ENCODE data around the gene TMEM129. TPM values are rescaled to one million over a fixed set of nuclear protein-coding genes. Genes with fewer than 3 reads are reported as not detected.

The TMEM129 gene
- total RNA-seq, 1 experiment from 2014 or later, result 54.9 TPM

- TF ChIP-seq FOXJ3 (CRISPR knock-in tag; IDR thresholded peaks at IDR 0.05; ENCODE audit: borderline replicate concordance) (no peak), ZNF263 (CRISPR knock-in tag; IDR thresholded peaks at IDR 0.05; ENCODE audit: low read depth) (no peak), PRRX2 (CRISPR knock-in tag; IDR thresholded peaks at IDR 0.05) (no peak), MYBL2 (CRISPR knock-in tag; IDR thresholded peaks at IDR 0.05) (peak; percentile 99), GABPB1 (CRISPR knock-in tag; IDR thresholded peaks at IDR 0.05) (peak; percentile 68), ZBTB21 (CRISPR knock-in tag; IDR thresholded peaks at IDR 0.05; ENCODE audit: borderline replicate concordance) (no peak), ATF1 (CRISPR knock-in tag; IDR thresholded peaks at IDR 0.05) (no peak), MAX (CRISPR knock-in tag; IDR thresholded peaks at IDR 0.05) (no peak; the same call in 1 of the 2 replicates), ESRRA (CRISPR knock-in tag; IDR thresholded peaks at IDR 0.05; ENCODE audit: borderline replicate concordance) (no peak), ZNF219 (CRISPR knock-in tag; IDR thresholded peaks at IDR 0.05; ENCODE audit: borderline replicate concordance) (no peak), CBFB (CRISPR knock-in tag; IDR thresholded peaks at IDR 0.05; ENCODE audit: low read depth) (no peak), SP1 (CRISPR knock-in tag; conservative IDR thresholded peaks at IDR 0.05) (peak; percentile 80), TEAD4 (CRISPR knock-in tag; IDR thresholded peaks at IDR 0.05) (no peak), ZNF423 (CRISPR knock-in tag; IDR thresholded peaks at IDR 0.05) (peak; percentile 81), RORB (CRISPR knock-in tag; IDR thresholded peaks at IDR 0.05) (no peak), ATF3 (CRISPR knock-in tag; conservative IDR thresholded peaks at IDR 0.05) (no peak), TCF7 (CRISPR knock-in tag; IDR thresholded peaks at IDR 0.05; ENCODE audit: low read depth) (no peak), ETV6 (CRISPR knock-in tag; IDR thresholded peaks at IDR 0.05) (peak; percentile 43; the same call in 1 of the 2 replicates), EMX1 (CRISPR knock-in tag; IDR thresholded peaks at IDR 0.05) (no peak), NFYB (CRISPR knock-in tag; conservative IDR thresholded peaks at IDR 0.05; ENCODE audit: low read depth) (peak; percentile 65; the same call in 1 of the 2 replicates), GTF2I (CRISPR knock-in tag; conservative IDR thresholded peaks at IDR 0.05) (no peak)
- TF ChIP-seq, protein P1, sequence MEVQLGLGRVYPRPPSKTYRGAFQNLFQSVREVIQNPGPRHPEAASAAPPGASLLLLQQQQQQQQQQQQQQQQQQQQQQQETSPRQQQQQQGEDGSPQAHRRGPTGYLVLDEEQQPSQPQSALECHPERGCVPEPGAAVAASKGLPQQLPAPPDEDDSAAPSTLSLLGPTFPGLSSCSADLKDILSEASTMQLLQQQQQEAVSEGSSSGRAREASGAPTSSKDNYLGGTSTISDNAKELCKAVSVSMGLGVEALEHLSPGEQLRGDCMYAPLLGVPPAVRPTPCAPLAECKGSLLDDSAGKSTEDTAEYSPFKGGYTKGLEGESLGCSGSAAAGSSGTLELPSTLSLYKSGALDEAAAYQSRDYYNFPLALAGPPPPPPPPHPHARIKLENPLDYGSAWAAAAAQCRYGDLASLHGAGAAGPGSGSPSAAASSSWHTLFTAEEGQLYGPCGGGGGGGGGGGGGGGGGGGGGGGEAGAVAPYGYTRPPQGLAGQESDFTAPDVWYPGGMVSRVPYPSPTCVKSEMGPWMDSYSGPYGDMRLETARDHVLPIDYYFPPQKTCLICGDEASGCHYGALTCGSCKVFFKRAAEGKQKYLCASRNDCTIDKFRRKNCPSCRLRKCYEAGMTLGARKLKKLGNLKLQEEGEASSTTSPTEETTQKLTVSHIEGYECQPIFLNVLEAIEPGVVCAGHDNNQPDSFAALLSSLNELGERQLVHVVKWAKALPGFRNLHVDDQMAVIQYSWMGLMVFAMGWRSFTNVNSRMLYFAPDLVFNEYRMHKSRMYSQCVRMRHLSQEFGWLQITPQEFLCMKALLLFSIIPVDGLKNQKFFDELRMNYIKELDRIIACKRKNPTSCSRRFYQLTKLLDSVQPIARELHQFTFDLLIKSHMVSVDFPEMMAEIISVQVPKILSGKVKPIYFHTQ (CRISPR knock-in tag; IDR thresholded peaks at IDR 0.05), result no peak
- TF ChIP-seq, protein P2, sequence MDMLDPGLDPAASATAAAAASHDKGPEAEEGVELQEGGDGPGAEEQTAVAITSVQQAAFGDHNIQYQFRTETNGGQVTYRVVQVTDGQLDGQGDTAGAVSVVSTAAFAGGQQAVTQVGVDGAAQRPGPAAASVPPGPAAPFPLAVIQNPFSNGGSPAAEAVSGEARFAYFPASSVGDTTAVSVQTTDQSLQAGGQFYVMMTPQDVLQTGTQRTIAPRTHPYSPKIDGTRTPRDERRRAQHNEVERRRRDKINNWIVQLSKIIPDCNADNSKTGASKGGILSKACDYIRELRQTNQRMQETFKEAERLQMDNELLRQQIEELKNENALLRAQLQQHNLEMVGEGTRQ (CRISPR knock-in tag; IDR thresholded peaks at IDR 0.05), result no peak
- TF ChIP-seq, protein P3, sequence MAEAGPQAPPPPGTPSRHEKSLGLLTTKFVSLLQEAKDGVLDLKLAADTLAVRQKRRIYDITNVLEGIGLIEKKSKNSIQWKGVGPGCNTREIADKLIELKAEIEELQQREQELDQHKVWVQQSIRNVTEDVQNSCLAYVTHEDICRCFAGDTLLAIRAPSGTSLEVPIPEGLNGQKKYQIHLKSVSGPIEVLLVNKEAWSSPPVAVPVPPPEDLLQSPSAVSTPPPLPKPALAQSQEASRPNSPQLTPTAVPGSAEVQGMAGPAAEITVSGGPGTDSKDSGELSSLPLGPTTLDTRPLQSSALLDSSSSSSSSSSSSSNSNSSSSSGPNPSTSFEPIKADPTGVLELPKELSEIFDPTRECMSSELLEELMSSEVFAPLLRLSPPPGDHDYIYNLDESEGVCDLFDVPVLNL (CRISPR knock-in tag; IDR thresholded peaks at IDR 0.05; ENCODE audit: borderline replicate concordance, low read depth), result peak; percentile 92; the same call in 1 of the 2 replicates
- TF ChIP-seq, protein P4, sequence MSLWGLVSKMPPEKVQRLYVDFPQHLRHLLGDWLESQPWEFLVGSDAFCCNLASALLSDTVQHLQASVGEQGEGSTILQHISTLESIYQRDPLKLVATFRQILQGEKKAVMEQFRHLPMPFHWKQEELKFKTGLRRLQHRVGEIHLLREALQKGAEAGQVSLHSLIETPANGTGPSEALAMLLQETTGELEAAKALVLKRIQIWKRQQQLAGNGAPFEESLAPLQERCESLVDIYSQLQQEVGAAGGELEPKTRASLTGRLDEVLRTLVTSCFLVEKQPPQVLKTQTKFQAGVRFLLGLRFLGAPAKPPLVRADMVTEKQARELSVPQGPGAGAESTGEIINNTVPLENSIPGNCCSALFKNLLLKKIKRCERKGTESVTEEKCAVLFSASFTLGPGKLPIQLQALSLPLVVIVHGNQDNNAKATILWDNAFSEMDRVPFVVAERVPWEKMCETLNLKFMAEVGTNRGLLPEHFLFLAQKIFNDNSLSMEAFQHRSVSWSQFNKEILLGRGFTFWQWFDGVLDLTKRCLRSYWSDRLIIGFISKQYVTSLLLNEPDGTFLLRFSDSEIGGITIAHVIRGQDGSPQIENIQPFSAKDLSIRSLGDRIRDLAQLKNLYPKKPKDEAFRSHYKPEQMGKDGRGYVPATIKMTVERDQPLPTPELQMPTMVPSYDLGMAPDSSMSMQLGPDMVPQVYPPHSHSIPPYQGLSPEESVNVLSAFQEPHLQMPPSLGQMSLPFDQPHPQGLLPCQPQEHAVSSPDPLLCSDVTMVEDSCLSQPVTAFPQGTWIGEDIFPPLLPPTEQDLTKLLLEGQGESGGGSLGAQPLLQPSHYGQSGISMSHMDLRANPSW (CRISPR knock-in tag; conservative IDR thresholded peaks at IDR 0.05; ENCODE audit: low read depth), result no peak
Measured at GRCh38 chr4:1721003-1721665, at the start of gene TMEM129, which contains the start of gene TACC3 (continued).
